Measurements from ENCODE around the gene CBARP. TPM values are rescaled to one million over a fixed set of nuclear protein-coding genes. Genes with fewer than 3 reads are reported as not detected.

The CBARP gene
- total RNA-seq, 1 donor from 2014 or later = 1.2 TPM

- Histone ChIP-seq H3K4me3 (no peak overlapping the region), H3F3A (ENCODE audit: low read depth) (peaks cover 56% of the 10 kb centered on the region), H3K4me2 (no peak overlapping the region), H4K20me1 (ENCODE audit: low read depth) (peaks cover 36% of the 10 kb centered on the region), H3K36me3 (no peaks in the 10 kb centered on the region), H3K9ac (no peak overlapping the region), H3K4me1 (peaks cover 19% of the 10 kb centered on the region), H3K27me3 (no peaks in the 10 kb centered on the region), H2AFZ (replicated peaks) (no peak overlapping the region), H3K9me3 (ENCODE audit: low read depth) (no peaks in the 10 kb centered on the region), H3K79me2 (ENCODE audit: low read depth) (peaks cover 22% of the 10 kb centered on the region), H3K27ac (no peak overlapping the region)
- Mint-ChIP-seq H3K27ac (no peak overlapping the region), H3K27me3 (ENCODE audit: insufficient read depth, low read depth) (peaks cover 10% of the 10 kb centered on the region), H3K36me3 (peaks cover 10% of the 10 kb centered on the region), H3K4me1 (peaks cover 29% of the 10 kb centered on the region), H3K9me3 (no peaks in the 10 kb centered on the region), H3K4me3 (peak overlapping the region; percentile 46)
- TF ChIP-seq CTCF (IDR thresholded peaks at IDR 0.05) (no peak), EZH2 (IDR thresholded peaks at IDR 0.05) (no peak), EZH2phosphoT487 (IDR thresholded peaks at IDR 0.05) (no peak)
- no peak for DNase-seq (ENCODE audit: low spot score)
Observed at GRCh38 chr19:1278074-1278473, 40.3 kb upstream of the CBARP start.

GRCh38 chr19:1277061-1277460 lies 39.3 kb upstream of the CBARP start:
- no peak overlapping the region for H3K27ac Mint-ChIP-seq
- no peak for TF ChIP-seq EZH2phosphoT487 (IDR thresholded peaks at IDR 0.05)
- TF ChIP-seq CTCF (IDR thresholded peaks at IDR 0.05) = no peak
- Histone ChIP-seq H3K4me2 (no peak overlapping the region), H3K9me3 (ENCODE audit: low read depth) (no peaks in the 10 kb centered on the region), H3K36me3 (peaks cover 3% of the 10 kb centered on the region), H3K9ac (no peak overlapping the region), H4K20me1 (ENCODE audit: low read depth) (peaks cover 44% of the 10 kb centered on the region), H3K79me2 (ENCODE audit: low read depth) (peaks cover 33% of the 10 kb centered on the region), H3K27ac (no peak overlapping the region), H3K27me3 (no peaks in the 10 kb centered on the region), H3F3A (ENCODE audit: low read depth) (peaks cover 63% of the 10 kb centered on the region), H3K4me3 (no peak overlapping the region), H3K4me1 (peaks cover 26% of the 10 kb centered on the region), H2AFZ (replicated peaks) (no peak overlapping the region)
- H3K4me1 Mint-ChIP-seq = peaks cover 36% of the 10 kb centered on the region
- H3K9me3 Mint-ChIP-seq = no peaks in the 10 kb centered on the region
- H3K4me3 Mint-ChIP-seq = peak overlapping the region; percentile 88
- DNase-seq (ENCODE audit: low spot score) = no peak
- H3K36me3 Mint-ChIP-seq = peaks cover 19% of the 10 kb centered on the region
- H3K27me3 Mint-ChIP-seq (ENCODE audit: insufficient read depth, low read depth) = peaks cover 15% of the 10 kb centered on the region

- H3K27ac Mint-ChIP-seq = no peak overlapping the region
- H3K79me2 ChIP-seq (ENCODE audit: low read depth) = peaks cover 37% of the 10 kb centered on the region
- no peak overlapping the region for H3K9ac ChIP-seq
- H3K4me3 ChIP-seq = peak overlapping the region; percentile 61
- no peak overlapping the region for H3K27ac ChIP-seq
- H4K20me1 ChIP-seq (ENCODE audit: low read depth) = peaks cover 49% of the 10 kb centered on the region
- no peaks in the 10 kb centered on the region for H3K9me3 ChIP-seq (ENCODE audit: low read depth)
- H3K27me3 Mint-ChIP-seq (ENCODE audit: insufficient read depth, low read depth) = peaks cover 15% of the 10 kb centered on the region
- H3K4me2 ChIP-seq = peak overlapping the region; percentile 85
- peaks cover 38% of the 10 kb centered on the region for H3K4me1 Mint-ChIP-seq
- H3K4me3 Mint-ChIP-seq = peak overlapping the region; percentile 88
- H3F3A ChIP-seq (ENCODE audit: low read depth) = peaks cover 67% of the 10 kb centered on the region
- no peaks in the 10 kb centered on the region for H3K9me3 Mint-ChIP-seq
- H2AFZ ChIP-seq (replicated peaks) = no peak overlapping the region
- no peaks in the 10 kb centered on the region for H3K27me3 ChIP-seq
- H3K4me1 ChIP-seq = peaks cover 26% of the 10 kb centered on the region
- H3K36me3 ChIP-seq = peaks cover 5% of the 10 kb centered on the region
- TF ChIP-seq CTCF (IDR thresholded peaks at IDR 0.05) (no peak), EZH2phosphoT487 (IDR thresholded peaks at IDR 0.05) (no peak), EZH2 (IDR thresholded peaks at IDR 0.05) (no peak)
- no peak for DNase-seq (ENCODE audit: low spot score)
- H3K36me3 Mint-ChIP-seq = peaks cover 22% of the 10 kb centered on the region
Observed at GRCh38 chr19:1276628-1277022, 38.8 kb upstream of the CBARP start.
